NCI-H526 treated with DMSO at 0.1 percent for 48 hours (cell line): ENCODE measurements around the gene SMYD3.

Source experiments
- DNase-seq: peaks from one replicate; lab custom pipeline; 2025; lab: John Stamatoyannopoulos, UW

Gene SMYD3

GRCh38 chr1:246176126-246177024 is 330.7 kb downstream of the SMYD3 start:
- DNase-seq: no peak

GRCh38 chr1:246170574-246171261 is 336.4 kb downstream of the SMYD3 start:
- DNase-seq: no peak

GRCh38 chr1:246169486-246169885 is 337.6 kb downstream of the SMYD3 start:
- DNase-seq: no peak

- DNase-seq: no peak
These were observed 338.1 kb downstream of the SMYD3 start for GRCh38 chr1:246169019-246169418.

- DNase-seq: peak; percentile 89
These were observed 340.2 kb downstream of the SMYD3 start for GRCh38 chr1:246166841-246167240.

GRCh38 chr1:246165826-246166709 is 341.0 kb downstream of the SMYD3 start:
- DNase-seq: peak; percentile 89

GRCh38 chr1:246164764-246165163 is 342.3 kb downstream of the SMYD3 start:
- no peak for DNase-seq

GRCh38 chr1:246162560-246162959 is 344.5 kb downstream of the SMYD3 start:
- DNase-seq: no peak

- DNase-seq: no peak
These were observed 345.5 kb downstream of the SMYD3 start for GRCh38 chr1:246161626-246162025.

- peak; percentile 51 for DNase-seq
These were observed 346.2 kb downstream of the SMYD3 start for GRCh38 chr1:246160905-246161304.

- DNase-seq: no peak
These were observed 346.7 kb downstream of the SMYD3 start for GRCh38 chr1:246160374-246160773.

- no peak for DNase-seq
These were observed 347.5 kb downstream of the SMYD3 start for GRCh38 chr1:246159279-246160227.

GRCh38 chr1:246158131-246158530 is 348.9 kb downstream of the SMYD3 start:
- no peak for DNase-seq

GRCh38 chr1:246157516-246157915 is 349.6 kb downstream of the SMYD3 start:
- DNase-seq: no peak

- no peak for DNase-seq
These were observed 350.2 kb downstream of the SMYD3 start for GRCh38 chr1:246156847-246157246.

- DNase-seq: no peak
These were observed 351.2 kb downstream of the SMYD3 start for GRCh38 chr1:246155923-246156322.

- DNase-seq: no peak
These were observed 353.3 kb downstream of the SMYD3 start for GRCh38 chr1:246153796-246154212.

- no peak for DNase-seq
These were observed 354.1 kb downstream of the SMYD3 start for GRCh38 chr1:246152986-246153431.

GRCh38 chr1:246151796-246152434 is 355.2 kb downstream of the SMYD3 start:
- DNase-seq: no peak

GRCh38 chr1:246149543-246149942 is 357.5 kb downstream of the SMYD3 start:
- no peak for DNase-seq
